H9 (cell line): Measurements from ENCODE around the gene KLF6. TPM values are rescaled to one million over a fixed set of nuclear protein-coding genes. Genes with fewer than 3 reads are reported as not detected.

Source experiments
- DNase-seq: peaks from one replicate; pipeline ENCODE4 v3.0.0-alpha.2; 2017
- H2AFZ ChIP-seq: one replicate; pipeline ENCODE4 v1.6.1; 2013; ENCODE audit warnings: mild to moderate bottlenecking, low read length, control low read depth, moderate library complexity
- H2AK5ac ChIP-seq: 2 replicates; pipeline ENCODE4 v1.6.1; 2013; ENCODE audit warnings: low read length, control low read depth, mixed read lengths; ENCODE audit not compliant: insufficient read length
- H2BK120ac ChIP-seq: one replicate; pipeline ENCODE4 v1.6.1; 2013; ENCODE audit warnings: low read depth, mild to moderate bottlenecking, low read length, control low read depth, inconsistent platforms; ENCODE audit not compliant: poor library complexity, severe bottlenecking
- H2BK12ac ChIP-seq: 2 replicates; pipeline ENCODE4 v1.6.1; 2013; ENCODE audit warnings: low read length, control low read depth, mixed read lengths, low read depth; ENCODE audit not compliant: insufficient read length
- H2BK15ac ChIP-seq: 2 replicates; pipeline ENCODE4 v1.6.1; 2013; ENCODE audit warnings: low read depth, low read length, control low read depth
- H2BK20ac ChIP-seq: one replicate; pipeline ENCODE4 v1.6.1; 2013; ENCODE audit warnings: low read depth, mild to moderate bottlenecking, low read length, control low read depth, inconsistent platforms; ENCODE audit not compliant: poor library complexity, severe bottlenecking
- H2BK5ac ChIP-seq: 2 replicates; pipeline ENCODE4 v1.6.1; 2013; ENCODE audit warnings: low read length, control low read depth, mixed read lengths; ENCODE audit not compliant: insufficient read length
- H3K14ac ChIP-seq: 2 replicates; pipeline ENCODE4 v1.6.1; 2013; ENCODE audit warnings: low read length, control low read depth; ENCODE audit not compliant: insufficient read depth
- H3K18ac ChIP-seq: 2 replicates; pipeline ENCODE4 v1.6.1; 2013; ENCODE audit warnings: low read depth, mild to moderate bottlenecking, mixed read lengths, low read length, control low read depth; ENCODE audit not compliant: insufficient read length
- H3K23ac ChIP-seq: 2 replicates; pipeline ENCODE4 v1.6.1; 2013; ENCODE audit warnings: low read length, control low read depth, mixed read lengths, low read depth; ENCODE audit not compliant: insufficient read length
- H3K23me2 ChIP-seq: 2 replicates; pipeline ENCODE4 v1.6.1; 2013; ENCODE audit warnings: low read depth, mild to moderate bottlenecking, mixed read lengths, low read length, control low read depth; ENCODE audit not compliant: insufficient read length, poor library complexity, severe bottlenecking
- H3K27ac ChIP-seq: 2 replicates; pipeline ENCODE4 v1.5.1; 2013; ENCODE audit warnings: low read length, control low read depth, mixed read lengths, low read depth; ENCODE audit not compliant: insufficient read length
- H3K27me3 ChIP-seq: 2 replicates; pipeline ENCODE4 v1.6.1; 2013; ENCODE audit warnings: low read length, control low read depth, inconsistent platforms; ENCODE audit not compliant: insufficient read depth
- H3K4ac ChIP-seq: 2 replicates; pipeline ENCODE4 v1.6.1; 2013; ENCODE audit warnings: low read depth, mild to moderate bottlenecking, control low read depth, inconsistent platforms, low read length, moderate library complexity
- H3K4me1 ChIP-seq: 2 replicates; pipeline ENCODE4 v1.6.1; 2013; ENCODE audit warnings: low read length, control low read depth, inconsistent platforms; ENCODE audit not compliant: insufficient read depth
- H3K4me2 ChIP-seq: 2 replicates; pipeline ENCODE4 v1.6.1; 2013; ENCODE audit warnings: low read length, control low read depth, mixed read lengths; ENCODE audit not compliant: insufficient read length, insufficient read depth
- H3K56ac ChIP-seq: 2 replicates; pipeline ENCODE4 v1.6.1; 2013; ENCODE audit warnings: low read depth, mild to moderate bottlenecking, mixed read lengths, low read length, control low read depth; ENCODE audit not compliant: insufficient read length
- H3K79me1 ChIP-seq: 2 replicates; pipeline ENCODE4 v1.6.1; 2013; ENCODE audit warnings: low read depth, mild to moderate bottlenecking, moderate library complexity, low read length, control low read depth, inconsistent platforms; ENCODE audit not compliant: insufficient read depth, poor library complexity, severe bottlenecking
- H3K79me2 ChIP-seq: 2 replicates; pipeline ENCODE4 v1.6.1; 2013; ENCODE audit warnings: low read length, control low read depth, inconsistent platforms; ENCODE audit not compliant: insufficient read depth
- H3K9ac ChIP-seq: 2 replicates; pipeline ENCODE4 v1.6.1; 2013; ENCODE audit warnings: low read length, control low read depth, mixed read lengths; ENCODE audit not compliant: insufficient read length; ENCODE audit errors: extremely low read depth
- H3K9me3 ChIP-seq: one replicate; pipeline ENCODE4 v1.6.1; 2013; ENCODE audit warnings: low read depth, low read length, inconsistent platforms; ENCODE audit not compliant: control insufficient read depth
- H3T11ph ChIP-seq: one replicate; pipeline ENCODE4 v1.6.1; 2013; ENCODE audit warnings: mild to moderate bottlenecking, low read length, control low read depth, inconsistent platforms
- H4K20me1 ChIP-seq: one replicate; pipeline ENCODE4 v1.6.1; 2013; ENCODE audit not compliant: control insufficient read depth, insufficient read length, insufficient read depth
- H4K5ac ChIP-seq: 2 replicates; pipeline ENCODE4 v1.6.1; 2013; ENCODE audit warnings: low read depth, mild to moderate bottlenecking, mixed read lengths, low read length, control low read depth; ENCODE audit not compliant: insufficient read length
- H4K8ac ChIP-seq: replicated peaks from 2 replicates; pipeline ENCODE4 v1.6.1; 2013; ENCODE audit warnings: low read length, control low read depth, mixed read lengths, low read depth; ENCODE audit not compliant: insufficient read length
- H4K91ac ChIP-seq: 2 replicates; pipeline ENCODE4 v1.6.1; 2013; ENCODE audit warnings: low read depth, mild to moderate bottlenecking, moderate library complexity, mixed read lengths, low read length, control low read depth; ENCODE audit not compliant: insufficient read length
- H3K27ac Mint-ChIP-seq, 3 experiments: 2 replicates in 2 of 3; 3 replicates in 1 of 3; pipeline ENCODE4 v1.8.0; 2020 to 2021; ENCODE audit warnings: mixed read lengths in 3 of 3, mild to moderate bottlenecking in 1 of 3, moderate library complexity in 1 of 3
- H3K27me3 Mint-ChIP-seq: 2 replicates; pipeline ENCODE4 v1.8.0; 2021; ENCODE audit warnings: low read depth, mild to moderate bottlenecking, moderate library complexity, mixed read lengths
- H3K36me3 Mint-ChIP-seq, 3 experiments: 2 replicates in 2 of 3; 3 replicates in 1 of 3; pipeline ENCODE4 v1.8.0; 2020 to 2021; ENCODE audit warnings: low read depth in 3 of 3, mixed read lengths in 3 of 3; ENCODE audit not compliant: insufficient read depth in 1 of 3
- H3K4me1 Mint-ChIP-seq, 2 experiments: 2 replicates each; pipeline ENCODE4 v1.8.0; 2020; ENCODE audit warnings: mixed read lengths in 2 of 2
- H3K4me3 Mint-ChIP-seq, 2 experiments: 2 replicates in 1 of 2; 3 replicates in 1 of 2; pipeline ENCODE4 v1.8.0; 2020 to 2021; ENCODE audit warnings: mild to moderate bottlenecking in 2 of 2, mixed read lengths in 2 of 2, moderate library complexity in 1 of 2
- H3K9me3 Mint-ChIP-seq, 2 experiments: 2 replicates in 1 of 2; 3 replicates in 1 of 2; pipeline ENCODE4 v1.8.0; 2020; ENCODE audit warnings: mild to moderate bottlenecking in 2 of 2, mixed read lengths in 2 of 2, moderate library complexity in 1 of 2
- WGBS: extraction: QIAGEN DNeasy Blood & Tissue Kit; methylation state at CpG from one replicate; pipeline ENCODE4 v1.1.7; 2013; ENCODE audit warnings: missing lambda C conversion rate, low lambda C conversion rate, mixed read lengths; ENCODE audit not compliant: insufficient read length; ENCODE audit errors: extremely low coverage; 5-methylcytosine and 5-hydroxymethylcytosine counted together
- total RNA-seq: library from RNA; stranded (reverse); gene quantifications from 2 replicates; pipeline ENCODE4 v1.2.1, GENCODE V29; 2021
- TF ChIP-seq, protein P1 (sequence below): fragments of 200-600 bp; sonication (generic); conservative IDR thresholded peaks from 3 replicates; pipeline ENCODE4 v1.8.0; 2021; ENCODE audit warnings: antibody characterized with exemption, mild to moderate bottlenecking

KLF6 gene
- total RNA-seq, 1 experiment from 2014 or later, result 19.3 TPM

DNA sequence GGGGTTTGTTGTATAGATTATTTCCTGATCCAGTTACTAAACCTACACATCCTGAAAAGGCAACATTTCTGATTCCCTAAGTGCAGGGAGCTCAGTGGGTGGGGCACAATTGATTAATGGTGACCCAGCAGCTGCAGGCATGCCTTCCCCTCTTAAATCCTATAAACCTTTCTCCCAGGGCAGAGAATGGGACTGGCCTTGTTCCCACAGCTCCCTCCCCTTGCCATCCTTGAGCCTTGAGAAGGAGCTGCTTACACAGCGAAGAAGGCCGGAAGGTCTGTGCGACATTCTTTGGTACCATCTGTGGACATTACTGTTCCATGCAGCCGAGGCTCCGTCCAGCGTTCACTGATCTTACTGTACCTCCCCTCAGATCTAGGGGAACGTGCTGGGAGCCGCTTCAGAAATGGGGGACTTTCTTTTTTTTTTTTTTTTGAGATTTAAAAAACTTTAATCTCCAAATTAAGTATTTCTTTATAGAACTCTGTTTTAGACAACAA lies 14.3 kb downstream of the KLF6 start:
- Histone ChIP-seq H3K56ac (no peak overlapping the region), H3K14ac (no peak overlapping the region), H3K79me1 (no peaks in the 10 kb centered on the region), H2BK15ac (no peak overlapping the region), H4K91ac (no peak overlapping the region), H2BK5ac (no peak overlapping the region), H2BK20ac (no peak overlapping the region), H3K4me1 (no peaks in the 10 kb centered on the region; the same call in 1 of the 2 replicates), H2AFZ (no peak overlapping the region), H3K27me3 (no peaks in the 10 kb centered on the region), H3K27ac (no peak overlapping the region), H3K4me2 (no peak overlapping the region), H4K8ac (no peak overlapping the region), H4K5ac (no peak overlapping the region), H3K23ac (no peak overlapping the region), H2BK120ac (no peak overlapping the region), H2AK5ac (no peak overlapping the region), H3K18ac (no peak overlapping the region), H2BK12ac (no peak overlapping the region), H3K79me2 (no peaks in the 10 kb centered on the region), H3T11ph (no peak overlapping the region), H3K9ac (no peak overlapping the region), H4K20me1 (no peaks in the 10 kb centered on the region), H3K9me3 (no peaks in the 10 kb centered on the region), H3K23me2 (no peaks in the 10 kb centered on the region), H3K4ac (no peak overlapping the region)
- no peak for DNase-seq
- H3K9me3 Mint-ChIP-seq, result peaks cover 0 to 2% of the 10 kb centered on the region in 2 experiments; a peak in 1 of 5 replicates
- no peak overlapping the region for H3K4me3 Mint-ChIP-seq
- no peak overlapping the region for H3K27ac Mint-ChIP-seq
- peaks cover 21 to 25% of the 10 kb centered on the region in 2 experiments for H3K4me1 Mint-ChIP-seq
- TF ChIP-seq, protein P1, sequence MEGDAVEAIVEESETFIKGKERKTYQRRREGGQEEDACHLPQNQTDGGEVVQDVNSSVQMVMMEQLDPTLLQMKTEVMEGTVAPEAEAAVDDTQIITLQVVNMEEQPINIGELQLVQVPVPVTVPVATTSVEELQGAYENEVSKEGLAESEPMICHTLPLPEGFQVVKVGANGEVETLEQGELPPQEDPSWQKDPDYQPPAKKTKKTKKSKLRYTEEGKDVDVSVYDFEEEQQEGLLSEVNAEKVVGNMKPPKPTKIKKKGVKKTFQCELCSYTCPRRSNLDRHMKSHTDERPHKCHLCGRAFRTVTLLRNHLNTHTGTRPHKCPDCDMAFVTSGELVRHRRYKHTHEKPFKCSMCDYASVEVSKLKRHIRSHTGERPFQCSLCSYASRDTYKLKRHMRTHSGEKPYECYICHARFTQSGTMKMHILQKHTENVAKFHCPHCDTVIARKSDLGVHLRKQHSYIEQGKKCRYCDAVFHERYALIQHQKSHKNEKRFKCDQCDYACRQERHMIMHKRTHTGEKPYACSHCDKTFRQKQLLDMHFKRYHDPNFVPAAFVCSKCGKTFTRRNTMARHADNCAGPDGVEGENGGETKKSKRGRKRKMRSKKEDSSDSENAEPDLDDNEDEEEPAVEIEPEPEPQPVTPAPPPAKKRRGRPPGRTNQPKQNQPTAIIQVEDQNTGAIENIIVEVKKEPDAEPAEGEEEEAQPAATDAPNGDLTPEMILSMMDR, result no peak
- H3K27me3 Mint-ChIP-seq, result peaks cover 3% of the 10 kb centered on the region; the same call in 1 of the 2 replicates
- WGBS, result no CpG with 5 or more reads among the region's 8 CpGs
- peaks cover 0 to 3% (median 0%) of the 10 kb centered on the region in 3 experiments; a peak in 1 of 7 replicates for H3K36me3 Mint-ChIP-seq
